AG10803 (cell line): Measurements from ENCODE around the gene TRIM50.

Experiments used
- DNase-seq: peaks from one replicate; pipeline ENCODE4 v3.0.0; 2010; ENCODE audit warnings: low read depth
- H3K4me3 ChIP-seq: 2 replicates; pipeline ENCODE4 v1.5.1; 2011; ENCODE audit warnings: mild to moderate bottlenecking, low read length, control low read depth
- CTCF ChIP-seq: conservative IDR thresholded peaks from 2 replicates; pipeline ENCODE4 v1.5.1; 2011; ENCODE audit warnings: mild to moderate bottlenecking, low read length, control low read depth, inconsistent platforms

TRIM50 gene

GRCh38 chr7:73354821-73355220 lies 26.9 kb upstream of the TRIM50 start:
- no peak for DNase-seq
- no peak overlapping the region for H3K4me3 ChIP-seq
- no peak for TF ChIP-seq CTCF

DNA sequence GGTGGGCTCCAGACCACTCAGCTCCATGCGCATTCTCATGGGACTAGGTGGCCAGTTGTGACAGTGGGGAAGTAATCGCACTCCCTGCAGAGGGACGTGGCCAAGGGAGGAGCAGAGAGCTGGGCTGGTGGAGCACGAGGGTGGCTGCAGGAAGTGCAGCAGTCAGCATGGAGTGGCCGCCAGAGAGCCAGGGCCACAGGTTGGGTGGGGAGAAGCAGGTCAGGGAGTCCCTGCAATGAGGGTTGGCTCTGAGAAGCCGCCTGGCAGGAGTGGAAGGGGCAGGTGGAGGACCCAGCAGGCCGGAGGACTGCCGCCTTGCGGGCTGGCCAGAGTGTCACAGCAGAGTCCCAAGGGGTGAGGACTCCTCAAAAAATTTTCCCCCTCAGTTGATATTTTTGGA lies 26.3 kb upstream of the TRIM50 start:
- H3K4me3 ChIP-seq = no peak overlapping the region
- TF ChIP-seq CTCF = no peak
- DNase-seq = no peak

DNA sequence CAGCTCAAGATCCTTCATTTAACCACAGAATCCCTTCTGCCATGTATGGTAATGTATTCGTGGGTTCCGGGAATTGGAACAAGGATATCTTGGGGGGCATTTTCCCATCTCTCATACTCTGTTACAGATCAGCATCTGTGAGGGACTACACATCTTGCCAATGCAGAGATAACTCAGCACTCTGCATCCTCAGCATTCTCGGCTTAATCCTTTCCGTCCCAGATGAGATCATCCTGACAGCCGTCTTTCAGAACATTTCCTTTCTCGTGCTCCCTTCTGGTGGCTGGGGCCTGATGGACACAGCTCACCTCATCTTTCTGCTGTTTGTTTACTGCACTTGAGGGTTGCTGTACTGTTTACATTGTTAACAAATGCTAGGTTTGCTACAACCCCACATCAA lies 25.4 kb upstream of the TRIM50 start:
- no peak for DNase-seq
- no peak overlapping the region for H3K4me3 ChIP-seq
- no peak for TF ChIP-seq CTCF

DNA sequence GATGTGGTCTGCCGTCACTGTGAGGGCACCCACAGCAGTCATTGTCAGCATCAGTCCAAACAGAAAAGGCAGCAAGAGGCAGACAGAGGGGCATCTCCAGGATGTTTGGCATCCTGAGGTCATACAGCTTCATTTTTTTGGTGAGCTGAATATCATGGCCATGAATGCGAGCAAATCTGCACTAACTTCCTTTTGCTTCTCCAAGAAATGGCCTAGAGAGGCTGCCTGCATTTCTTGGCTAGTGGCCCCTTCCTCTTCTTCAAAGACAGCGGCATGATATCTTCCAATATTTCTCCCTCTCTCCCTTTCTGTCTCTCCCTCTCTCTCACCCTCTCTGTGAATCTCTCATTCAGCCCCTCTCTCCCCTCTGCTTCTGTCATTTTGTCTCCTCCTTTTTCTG lies 24.9 kb upstream of the TRIM50 start:
- TF ChIP-seq CTCF = no peak

DNA sequence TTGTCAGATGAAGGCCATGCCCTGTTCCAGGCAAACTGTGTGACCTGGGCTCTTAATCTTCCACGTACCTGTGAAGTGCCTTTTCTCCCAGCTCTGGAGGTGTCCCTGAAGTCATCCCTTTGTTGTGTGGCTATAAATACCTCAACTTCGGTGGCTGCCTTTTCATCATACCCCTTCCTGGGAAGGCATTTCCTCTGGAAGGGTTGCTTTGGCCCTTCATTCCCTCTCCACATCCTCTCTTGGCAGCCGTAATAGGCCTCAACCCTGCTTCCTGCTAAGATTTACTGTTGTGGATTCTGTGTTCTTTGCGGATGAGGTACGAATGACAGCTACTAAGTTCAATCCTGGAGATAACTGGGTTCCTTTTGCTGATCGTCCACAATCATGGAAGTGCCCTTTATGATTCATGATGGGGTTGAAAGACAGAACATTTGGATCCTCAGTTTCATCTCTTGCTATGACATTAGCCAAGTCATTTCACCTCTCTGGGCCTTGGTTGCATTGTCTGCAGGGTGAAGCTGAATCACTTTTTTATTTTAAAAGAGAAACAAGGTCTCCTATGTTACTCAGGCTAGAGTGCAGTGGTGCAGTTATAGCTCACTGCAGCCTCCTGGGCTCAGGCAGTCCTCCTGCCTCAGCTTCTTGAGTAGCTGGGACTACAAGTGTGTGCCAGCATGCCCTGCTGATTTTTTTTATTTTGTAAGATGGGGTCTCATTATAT lies 23.7 kb upstream of the TRIM50 start:
- no peak for DNase-seq
- H3K4me3 ChIP-seq = no peak overlapping the region
- no peak for TF ChIP-seq CTCF

More for the DNA sequence above, 24.9 kb upstream of the TRIM50 start:
- no peak for DNase-seq
- H3K4me3 ChIP-seq = no peak overlapping the region

DNA sequence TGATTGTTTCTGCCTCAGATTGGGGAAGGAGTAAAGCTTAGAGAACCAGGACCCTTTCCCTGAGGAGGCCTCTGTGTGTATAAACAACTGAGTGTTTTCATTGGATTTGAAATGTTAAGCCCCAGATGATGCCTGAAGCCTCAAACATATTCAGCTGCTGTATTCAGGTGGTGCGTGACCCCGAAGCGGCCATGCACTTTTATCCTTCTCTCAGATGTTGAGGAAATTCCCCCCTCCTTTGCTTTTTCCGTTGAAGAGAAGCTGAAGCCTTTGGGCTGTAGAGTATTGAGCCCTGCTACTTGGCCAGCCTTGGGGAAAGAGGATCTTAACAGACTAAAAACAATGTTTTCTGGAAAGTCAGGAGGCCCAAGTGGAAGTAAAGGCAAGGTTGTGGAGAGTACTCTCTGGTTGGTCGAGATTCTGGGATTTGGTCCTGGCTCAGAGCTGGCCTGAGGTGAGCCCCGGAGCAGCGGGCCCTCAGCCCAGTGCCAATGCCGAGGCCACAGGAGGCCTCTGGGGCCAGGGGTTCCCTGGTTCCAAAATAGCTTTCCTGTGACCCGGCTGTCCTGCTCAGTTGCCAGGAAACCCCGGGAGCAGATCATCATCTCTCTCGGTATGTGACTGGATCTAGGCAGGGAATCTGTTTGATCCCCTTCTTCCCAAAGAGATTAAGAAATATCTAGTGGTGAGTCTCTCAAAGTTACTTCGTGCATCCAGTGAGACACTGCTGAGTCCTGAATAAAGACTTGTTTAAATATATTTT lies 22.6 kb upstream of the TRIM50 start:
- no peak for TF ChIP-seq CTCF
- no peak for DNase-seq

DNA sequence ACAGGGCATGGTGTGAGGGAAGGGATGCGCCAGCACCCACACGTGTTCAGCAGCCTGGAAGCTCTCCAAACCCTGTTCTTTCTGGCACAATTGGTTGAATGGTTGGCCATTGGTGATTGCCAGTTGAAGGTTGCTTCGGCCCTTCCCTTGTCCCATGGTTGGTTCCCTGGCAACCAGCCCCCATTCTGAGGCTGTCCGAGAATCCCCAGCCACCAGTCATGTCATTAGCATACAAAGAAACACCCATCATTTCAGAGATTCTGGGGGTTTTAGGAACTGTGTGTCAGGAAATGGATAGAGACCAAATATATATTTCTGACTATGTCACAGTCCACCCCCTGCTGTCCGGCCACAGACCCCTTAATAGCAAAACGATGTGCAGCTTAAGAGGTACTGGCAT lies 21.9 kb upstream of the TRIM50 start:
- DNase-seq = no peak
- H3K4me3 ChIP-seq = no peak overlapping the region
- no peak for TF ChIP-seq CTCF

More for the DNA sequence above, 22.6 kb upstream of the TRIM50 start:
- H3K4me3 ChIP-seq = no peak overlapping the region
